GM18499 (cell line): ENCODE measurements around the gene PGP.
"Not testable (repeated sequence)": the region's sequence is repeated elsewhere in the genome, so short reads cannot be mapped to it uniquely, and the experiment has no call there.

ENCODE experiments used
- ATAC-seq: cut with Tn5 transposase; IDR thresholded peaks from one replicate; pipeline ENCODE4 v1.9.1; 2021; ENCODE audit warnings: moderate number of reproducible peaks; ENCODE audit not compliant: insufficient read depth, unreplicated experiment

Gene PGP

DNA sequence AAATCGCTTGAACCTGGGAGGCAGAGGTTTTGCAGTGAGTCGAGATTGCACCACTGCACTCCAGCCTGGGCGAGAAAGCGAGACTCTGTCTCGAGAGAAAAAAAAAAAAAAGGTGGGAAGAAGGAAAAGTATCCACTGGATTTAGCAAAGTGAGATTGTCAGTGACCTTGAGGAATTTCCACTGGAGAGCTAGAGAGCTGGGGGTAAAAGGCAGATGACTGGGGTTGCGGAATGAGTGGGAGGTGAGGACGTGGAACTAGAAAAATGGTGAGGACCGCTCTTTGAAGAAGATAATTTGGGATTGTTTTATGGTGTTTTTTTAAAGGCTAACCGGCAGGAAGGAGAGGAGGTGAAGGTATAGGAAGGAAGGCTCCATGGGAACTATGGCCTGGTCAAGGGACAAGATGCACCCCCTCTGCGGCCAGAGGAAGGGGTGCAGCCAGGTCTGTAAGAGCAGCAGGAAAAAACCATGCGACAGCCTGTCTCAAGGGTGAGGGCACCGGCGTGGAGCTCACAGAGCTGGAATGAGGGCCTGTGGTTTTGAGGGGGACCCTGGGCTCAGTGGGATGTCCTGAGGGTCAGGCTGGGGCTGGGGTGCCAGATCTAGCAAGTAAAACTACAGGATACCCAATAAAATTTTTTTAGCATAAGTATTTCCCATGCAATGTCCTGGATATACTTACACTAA is 10.1 kb downstream of the PGP start:
- no peak for ATAC-seq

DNA sequence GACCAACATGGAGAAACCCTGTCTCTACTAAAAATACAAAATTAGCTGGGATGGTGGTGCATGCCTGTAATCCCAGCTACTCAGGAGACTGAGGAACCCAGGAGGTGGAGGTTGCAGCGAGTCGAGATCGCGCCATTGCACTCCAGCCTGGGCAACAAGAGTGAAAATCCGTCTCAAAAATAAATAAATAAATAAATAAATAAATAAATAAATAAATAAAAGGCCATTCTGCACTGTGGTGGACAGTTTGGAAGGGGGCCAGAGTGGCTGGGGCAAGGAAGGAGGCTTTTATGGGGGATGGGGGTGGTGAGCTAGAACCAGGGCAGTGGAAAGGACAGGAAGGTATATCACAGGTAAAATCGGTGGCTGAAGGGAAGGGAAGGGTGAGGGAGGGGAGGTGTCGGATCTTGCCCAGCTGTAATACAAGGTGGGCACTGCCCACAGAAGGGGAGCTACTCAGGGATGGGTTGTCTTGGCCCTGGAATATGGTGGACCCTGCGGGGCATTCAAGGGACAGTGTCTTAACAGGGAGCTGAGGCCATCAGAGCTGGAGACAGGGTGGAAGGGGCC is 11.4 kb downstream of the PGP start:
- not testable (repeated sequence) for ATAC-seq

DNA sequence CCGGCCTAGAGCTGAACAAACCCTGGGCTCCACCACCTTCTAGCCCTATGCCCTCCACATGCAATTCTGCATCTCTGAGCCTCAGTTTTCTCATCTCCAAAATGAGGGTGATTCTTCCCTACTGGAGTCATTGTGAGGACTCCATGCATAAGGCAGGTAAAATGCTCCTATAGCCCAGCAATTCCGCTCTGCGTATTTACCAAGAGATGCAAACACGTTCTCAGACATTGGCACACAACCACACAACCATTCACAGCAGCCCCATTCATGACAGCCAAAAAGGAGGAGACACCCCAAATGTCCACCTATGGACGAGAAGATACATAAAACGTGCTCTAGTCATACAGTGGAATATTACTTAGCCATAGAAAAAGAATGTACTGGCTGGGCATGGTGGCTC is 14.3 kb downstream of the PGP start:
- ATAC-seq: no peak

DNA sequence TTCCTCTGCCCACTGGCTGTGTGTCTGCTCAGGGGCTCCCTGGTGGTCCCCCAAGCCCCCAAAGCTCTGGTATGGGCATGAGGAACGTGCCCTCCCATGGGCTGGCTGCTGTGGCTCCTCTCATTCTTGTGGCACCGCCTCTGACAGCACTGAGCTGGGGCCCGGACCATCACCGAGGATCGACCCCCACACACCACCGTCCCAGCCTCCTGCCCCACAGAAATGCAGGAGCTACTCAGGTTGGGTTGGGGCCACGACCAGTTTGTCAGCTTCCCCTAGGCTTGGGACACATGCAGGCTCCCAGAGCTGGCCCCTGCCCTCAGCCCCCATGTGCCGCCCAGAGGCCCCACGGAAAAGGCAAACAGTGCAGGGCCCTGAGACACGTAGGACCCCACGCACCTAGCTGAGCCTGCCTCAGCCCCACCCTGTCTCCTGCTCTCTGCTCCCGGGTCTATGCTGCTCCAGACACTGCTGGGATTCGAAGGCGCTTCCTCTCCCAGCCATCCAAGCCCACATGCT is 15.0 kb downstream of the PGP start:
- ATAC-seq: no peak

DNA sequence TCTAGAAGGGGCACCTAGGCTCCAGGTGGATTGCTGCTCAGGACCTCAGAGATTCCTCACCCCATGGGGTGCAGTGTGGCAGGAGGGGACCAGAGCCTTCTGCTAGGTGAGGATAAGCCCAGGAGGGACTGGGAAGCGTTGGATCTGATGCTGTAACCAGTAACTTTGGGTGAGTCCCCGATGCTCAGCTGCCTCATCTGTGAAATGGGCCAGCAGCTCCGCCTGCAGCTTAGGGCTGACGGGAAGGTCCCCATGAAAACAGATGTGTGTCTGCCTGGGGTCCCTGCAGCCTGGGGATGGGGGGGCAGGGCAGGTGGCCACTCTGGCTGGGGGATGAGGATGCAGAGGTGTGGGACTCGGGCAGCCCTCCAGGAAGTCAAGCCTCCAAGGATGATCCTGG is 15.5 kb downstream of the PGP start:
- no peak for ATAC-seq

DNA sequence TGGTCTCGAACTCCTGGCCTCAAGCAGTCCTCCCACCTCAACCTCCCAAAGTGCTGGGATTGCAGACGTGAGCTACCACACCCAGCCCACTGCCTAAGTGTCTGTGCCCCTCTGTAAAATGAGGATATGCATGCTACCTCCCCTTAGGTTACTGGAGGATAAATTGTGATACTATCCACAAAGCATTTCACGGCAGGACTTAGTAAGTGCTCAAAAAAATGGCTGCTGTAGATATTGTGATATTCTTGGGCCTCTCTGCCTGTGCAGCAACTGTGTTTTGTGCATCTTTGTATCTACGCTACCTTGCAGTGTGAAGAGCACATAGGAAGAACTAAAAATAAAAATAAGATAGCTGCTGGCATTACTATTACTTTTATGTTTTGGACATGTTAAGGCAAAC is 16.4 kb downstream of the PGP start:
- no peak for ATAC-seq

DNA sequence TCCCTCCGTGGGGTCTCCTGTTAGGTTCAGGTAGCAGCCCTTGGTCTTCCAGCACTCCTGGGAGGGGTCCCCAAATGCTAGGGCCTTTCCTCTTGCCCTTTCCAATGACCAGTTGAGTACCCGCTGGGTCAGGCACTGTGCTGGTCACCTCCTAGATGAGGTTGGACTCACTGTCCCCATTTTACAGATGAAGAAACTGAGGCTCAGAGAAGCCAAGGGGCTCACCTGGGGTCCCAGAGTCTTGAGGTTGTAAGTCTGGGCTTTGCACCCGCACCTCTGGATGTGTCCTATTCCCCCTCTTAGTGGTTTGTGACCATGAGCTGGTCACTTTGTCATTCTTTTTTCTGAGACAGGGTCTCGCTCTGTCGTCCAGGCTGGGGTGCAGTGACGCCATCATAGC is 16.9 kb downstream of the PGP start:
- no peak for ATAC-seq

DNA sequence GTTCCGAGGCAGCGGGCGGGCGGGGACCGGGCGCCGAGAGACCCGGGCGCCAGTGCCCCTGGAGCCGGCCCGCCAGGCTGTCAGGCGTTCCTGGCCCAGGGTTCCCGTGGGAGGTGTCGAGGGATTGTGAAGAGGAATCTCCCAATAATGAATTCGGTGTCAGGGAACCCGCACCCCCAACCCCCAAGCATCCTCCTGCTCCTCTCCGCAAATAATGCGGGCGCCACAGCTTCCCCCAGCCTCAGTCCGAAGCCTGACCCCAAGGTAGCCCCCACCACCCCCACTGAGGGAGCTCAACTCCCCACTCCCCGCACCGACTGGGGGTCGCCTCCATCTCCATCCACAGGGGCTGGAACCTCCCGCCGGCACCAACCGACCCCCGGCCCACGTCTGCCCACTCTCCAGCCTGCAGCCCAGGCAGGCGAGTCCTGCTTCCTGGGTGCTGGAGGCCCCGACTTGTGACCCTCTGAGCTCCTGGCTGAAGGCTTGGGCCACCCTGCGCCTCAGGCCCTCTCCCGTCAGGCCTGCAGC is 17.6 kb downstream of the PGP start:
- no peak for ATAC-seq

DNA sequence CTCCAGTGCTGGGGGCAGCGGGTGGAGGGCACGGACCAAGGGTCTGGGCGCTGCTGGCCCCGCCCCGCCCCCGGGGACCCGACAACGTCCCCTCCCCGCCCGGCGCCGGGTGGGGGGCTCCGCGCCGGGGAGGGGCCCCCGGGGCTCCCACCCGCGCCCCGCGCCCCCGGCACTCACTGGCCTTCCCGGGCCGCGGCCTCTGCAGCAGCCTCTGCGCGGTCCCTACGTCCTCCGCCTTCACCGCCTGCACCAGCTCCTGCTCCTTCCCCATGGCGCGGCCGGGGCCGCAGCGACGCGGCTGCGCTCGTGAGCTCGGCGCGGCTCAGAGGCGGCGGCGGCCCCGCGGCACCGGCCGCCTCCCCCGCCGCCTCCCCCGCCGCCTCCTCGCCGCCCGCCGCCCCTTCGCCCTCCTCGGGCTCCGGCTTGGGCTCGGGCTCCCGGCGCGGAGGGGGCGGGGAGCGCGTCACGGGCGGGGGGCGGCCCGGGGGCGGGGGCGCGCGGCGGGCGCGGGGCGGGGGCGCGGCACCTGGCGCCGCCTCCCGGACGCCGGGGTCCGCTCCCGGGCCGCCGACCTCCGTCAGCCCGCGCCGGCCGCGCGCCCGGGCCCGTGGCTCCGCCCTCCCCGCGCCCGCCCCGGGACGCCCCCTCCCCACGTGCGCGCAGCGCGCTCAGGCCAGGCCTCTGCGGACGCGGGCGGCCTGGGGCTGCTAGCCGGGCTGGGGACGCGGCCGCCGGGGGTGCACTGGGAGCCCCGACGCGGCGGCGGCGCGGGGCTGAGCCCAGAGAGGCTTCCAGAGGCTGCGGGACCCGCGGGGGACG is 18.3 kb downstream of the PGP start, which contains the start of gene CASKIN1:
TSS of gene CASKIN1 (minus strand) at position 444 of the 819 bp plus-strand sequence. CDS start at position 271, 173 bp downstream.
- ATAC-seq: no peak

DNA sequence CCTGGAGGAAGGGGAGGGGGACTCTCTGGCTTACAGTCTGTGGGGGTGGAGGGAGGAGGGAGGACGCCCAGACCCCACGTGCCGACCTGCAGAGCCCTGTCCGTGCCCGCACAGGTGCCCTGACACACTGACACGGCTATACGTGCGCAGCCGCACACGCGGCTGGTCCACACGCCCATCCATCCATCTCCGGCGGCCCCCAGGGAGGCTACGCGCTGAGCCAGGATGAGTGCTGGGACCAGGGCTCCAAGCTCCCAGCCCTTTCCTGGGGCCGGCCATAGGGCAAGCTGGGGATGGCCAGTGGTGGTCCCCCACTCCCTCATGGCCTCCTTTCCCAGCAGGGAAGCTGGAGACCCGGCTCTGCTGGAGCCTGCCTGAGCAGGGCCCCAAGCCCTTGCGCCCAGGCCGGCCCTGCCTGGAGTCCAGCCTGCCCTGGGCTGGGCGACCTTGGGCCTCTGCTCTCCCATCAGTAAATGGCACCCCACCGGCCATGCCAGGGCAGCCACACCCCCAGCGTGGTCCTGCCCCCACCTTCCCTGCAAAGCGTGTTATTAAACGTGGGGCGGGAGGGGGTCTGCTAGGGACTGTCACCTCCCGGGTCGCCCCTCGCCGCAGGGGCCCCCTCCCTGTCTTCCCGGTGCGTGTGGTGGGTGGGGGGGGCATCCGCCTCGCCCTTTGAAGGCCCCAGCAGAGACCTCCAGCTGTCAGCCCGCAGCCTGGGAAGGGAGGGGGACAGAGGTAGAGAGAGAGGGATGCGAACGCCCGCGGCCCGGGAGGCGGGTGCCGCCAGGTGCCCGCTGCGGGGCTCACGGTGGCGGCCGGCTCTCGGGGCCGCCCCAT is 19.1 kb downstream of the PGP start:
- no peak for ATAC-seq

DNA sequence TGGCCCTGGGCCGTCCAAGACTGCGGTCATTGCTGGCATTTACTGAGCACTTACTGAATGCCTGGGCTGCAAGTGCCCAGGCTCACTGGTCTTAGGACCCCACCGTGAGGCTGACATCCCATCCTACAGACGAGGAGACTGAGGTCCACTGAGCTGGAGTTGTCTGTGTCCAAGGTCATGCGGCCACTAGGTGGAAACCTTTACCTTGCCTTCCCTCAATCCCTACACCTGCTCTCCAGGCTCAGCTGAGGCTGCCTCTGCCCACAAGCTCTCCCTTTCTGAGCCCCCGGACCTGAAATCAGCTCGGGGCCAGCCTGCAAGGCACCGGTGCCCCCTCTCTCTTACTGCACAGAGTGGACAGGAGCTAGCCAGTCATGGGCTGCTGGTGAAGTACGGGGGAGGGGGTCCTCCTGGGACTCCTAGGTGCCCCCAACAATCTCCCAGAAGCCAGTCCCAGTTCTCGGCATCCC is 19.8 kb downstream of the PGP start:
- ATAC-seq: no peak

DNA sequence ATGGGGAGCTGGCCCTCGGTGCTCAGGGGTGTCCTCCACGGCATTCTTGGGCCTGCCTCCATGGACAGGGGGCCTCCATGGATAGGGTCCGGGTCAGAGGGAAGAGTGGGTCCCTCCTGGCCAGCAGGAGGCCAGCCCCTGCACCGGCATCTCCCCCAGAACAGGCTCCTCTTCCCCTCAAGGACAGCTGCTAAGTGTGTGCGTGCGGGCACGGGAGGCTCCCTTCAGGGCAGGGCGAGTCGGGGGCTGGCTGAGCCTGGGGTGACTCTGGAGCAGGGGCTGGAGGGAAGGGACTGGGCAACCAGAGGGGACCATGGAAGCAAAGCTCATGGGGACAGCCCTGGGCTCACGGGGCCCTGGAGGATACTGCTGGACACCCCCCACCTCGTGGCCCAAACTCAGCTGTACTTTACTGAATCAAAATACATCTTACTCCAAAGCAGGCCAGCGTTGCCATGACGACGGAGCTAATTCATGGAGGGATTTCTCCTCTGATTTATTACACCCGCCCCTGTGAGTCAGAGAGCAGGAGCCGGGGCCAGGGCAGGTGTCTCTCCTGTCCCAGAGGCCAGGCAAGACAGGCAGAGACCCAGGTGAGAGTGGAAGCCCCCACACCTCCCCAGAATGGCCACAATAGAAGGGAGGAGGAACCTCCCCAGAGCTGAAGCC is 20.3 kb downstream of the PGP start:
- ATAC-seq: no peak

DNA sequence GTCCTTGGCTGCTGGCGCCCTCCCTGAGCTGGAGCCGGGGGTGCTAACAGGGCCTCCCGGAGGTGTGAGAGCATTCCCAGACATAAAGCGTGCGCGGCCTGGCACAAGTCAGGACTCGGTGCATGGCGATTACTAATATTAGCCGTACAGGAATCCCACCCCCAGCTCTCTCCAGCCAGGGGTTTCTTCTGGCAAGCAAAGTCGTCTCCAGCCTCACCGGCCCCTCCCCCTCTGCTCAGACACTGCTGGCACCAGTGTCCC is 23.3 kb downstream of the PGP start:
- ATAC-seq: no peak

DNA sequence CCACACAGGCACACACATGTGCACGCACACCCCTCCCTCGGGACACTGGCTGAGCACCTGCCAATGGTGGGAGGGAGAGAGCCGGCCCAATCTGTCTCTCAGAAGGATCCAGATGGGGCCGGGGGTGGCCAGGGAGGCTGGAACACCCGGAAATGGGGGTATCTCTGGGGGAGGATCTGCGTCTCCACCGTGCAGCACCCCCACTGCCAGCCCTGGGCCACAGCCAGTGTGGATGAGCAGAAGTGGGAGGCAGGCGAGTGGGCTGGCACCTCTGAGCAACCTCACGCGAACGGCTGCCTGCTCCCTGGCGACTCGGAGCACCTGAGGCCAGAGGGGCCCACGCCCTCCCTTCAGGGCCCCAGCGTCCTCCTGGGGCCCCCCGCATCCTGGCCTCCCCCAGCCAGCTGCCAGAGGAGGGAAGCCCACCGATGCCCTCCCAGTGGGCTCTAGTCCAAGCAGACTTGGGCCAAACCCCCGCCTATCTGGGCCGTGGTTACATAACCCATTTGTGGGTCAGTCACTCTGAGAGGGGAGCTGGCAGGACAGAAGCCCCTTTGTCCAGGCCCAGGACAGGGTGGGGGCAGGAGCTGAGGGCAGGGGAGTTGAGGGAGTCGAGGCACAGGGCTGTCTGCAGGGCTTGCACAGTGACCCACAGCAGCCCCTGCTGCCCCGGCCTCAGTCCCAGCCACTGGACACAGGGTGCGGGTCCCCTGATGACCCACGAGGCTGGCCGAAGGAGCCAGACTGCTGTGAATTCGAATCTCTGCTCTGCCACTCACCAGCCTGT is 23.8 kb downstream of the PGP start:
- no peak for ATAC-seq

DNA sequence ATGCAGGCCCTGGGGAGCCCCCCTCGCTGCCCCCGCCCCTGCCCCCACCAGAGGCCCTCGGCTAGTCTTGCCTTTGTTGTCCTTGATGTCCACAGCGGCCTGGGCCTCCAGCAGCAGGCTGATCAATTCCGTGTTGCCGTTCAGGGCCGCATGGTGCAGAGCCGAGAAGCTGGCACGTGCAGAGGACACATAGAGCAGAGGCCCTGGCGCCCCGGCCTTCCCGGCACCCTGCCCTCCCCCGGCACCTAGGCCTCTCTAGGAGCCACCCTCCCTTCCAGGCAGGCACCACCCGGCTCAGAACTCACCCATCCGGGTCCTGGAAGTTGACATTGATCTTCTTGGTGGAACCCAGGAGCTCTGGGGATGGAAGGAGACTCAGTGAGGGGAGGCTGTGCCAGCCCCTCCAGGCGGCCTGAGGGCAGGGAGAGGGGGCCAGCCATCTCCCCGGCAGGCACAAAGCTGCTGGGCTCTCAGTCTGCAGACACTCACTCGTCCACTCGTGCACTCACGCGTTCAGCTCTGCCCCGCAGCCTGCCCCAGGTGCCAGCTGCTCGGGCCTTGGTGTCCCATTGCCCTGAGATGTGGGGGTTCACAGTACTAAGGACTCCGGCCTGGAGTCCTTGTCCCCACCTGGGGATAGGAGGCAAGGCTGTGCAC is 24.5 kb downstream of the PGP start:
- no peak for ATAC-seq

DNA sequence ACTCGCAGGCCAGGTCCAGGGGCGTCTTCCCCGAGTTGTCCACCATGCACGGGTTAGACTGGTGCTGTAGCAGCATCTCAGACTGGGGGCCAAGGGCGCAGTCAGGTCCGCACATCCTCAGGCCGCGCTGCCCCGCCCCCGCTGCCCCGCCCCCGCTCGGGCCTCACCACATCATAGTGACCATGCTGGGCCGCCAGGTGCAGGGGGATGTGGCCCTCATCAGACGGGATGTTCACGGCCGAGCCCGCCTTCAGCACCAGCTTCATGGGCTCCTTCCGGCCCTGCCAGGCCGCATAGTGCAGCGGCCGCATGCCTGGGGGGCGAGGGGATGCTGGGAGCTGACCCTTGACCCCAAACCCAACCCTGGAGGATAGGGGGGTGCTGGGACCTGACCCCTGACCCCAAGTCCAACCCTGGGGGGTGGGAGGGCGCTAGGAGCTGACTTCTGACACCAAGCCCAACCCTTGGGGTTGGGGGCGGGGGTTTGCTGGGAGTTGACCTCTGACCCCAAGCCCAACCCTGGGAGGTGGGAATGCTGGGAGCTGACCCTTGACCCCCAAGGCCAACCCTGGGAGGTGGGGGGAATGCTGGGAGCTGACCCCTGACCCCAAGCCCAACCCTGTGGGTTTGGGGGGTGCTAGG is 25.3 kb downstream of the PGP start:
- no peak for ATAC-seq

DNA sequence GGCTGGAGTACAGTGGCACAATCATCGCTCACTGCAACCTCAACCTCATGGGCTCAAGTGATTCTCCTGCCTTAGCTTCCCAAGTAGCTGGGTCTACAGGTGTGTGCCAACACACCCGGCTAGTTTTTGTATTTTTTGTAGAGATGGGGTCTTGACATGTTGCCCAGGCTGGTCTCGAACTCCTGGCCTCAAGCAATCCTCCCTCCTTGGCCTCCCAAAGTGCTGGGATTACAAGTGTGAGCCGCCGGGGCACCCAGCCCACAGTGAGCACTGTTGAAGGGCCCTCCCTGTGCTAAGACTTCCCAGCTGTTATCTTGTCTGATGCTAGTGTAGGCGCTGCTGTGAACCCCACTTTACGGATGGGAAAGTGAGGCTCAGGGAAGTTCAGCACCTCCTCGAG is 26.2 kb downstream of the PGP start:
- no peak for ATAC-seq

DNA sequence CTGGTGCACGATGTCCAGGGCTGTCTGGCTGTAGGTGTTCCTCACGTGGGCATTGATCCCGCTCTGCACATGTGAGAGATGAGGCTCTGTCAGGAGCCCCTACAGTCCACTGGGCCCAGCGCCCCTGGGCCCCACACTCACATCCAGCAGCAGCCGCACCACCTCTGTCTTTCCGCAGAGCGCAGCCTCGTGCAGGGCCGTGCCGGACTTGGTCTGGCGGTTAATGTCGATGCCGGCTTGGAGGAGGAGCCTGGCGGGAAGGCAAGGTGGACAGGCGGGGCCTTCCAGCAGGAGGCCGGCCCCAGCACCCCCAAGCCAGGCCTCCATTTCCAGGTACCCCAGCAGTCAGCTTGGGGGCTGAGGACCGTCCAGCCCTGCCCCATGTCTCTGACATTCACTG is 27.4 kb downstream of the PGP start:
- no peak for ATAC-seq
